ENCODE data around the gene UBXN7. TPM values are rescaled to one million over a fixed set of nuclear protein-coding genes. Genes with fewer than 3 reads are reported as not detected.

UBXN7 gene
- total RNA-seq, 2 donors from 2014 or later, result 28.8 to 45.4 TPM

DNA sequence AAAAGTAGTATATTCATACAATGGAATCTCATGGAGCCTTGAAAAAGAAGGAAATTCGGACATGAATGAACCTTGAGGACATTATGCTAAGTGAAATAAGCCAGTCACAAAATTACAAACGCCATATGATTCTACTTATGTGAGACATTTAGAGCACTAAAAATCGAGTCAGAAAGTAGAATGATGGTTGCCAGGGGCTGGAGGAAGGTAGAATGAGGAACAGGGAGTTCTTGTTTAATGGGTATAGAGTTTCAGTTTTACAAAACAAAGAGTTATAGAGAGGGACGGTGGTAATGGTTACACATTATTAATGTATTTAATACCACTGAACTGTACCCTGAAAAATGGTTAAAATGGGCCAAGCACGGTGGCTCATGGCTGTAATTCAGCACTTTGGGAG, 19.5 kb downstream of the UBXN7 start:
- intact Hi-C loops (cut with DNase I), result no loop called here
- TF ChIP-seq, protein P1, sequence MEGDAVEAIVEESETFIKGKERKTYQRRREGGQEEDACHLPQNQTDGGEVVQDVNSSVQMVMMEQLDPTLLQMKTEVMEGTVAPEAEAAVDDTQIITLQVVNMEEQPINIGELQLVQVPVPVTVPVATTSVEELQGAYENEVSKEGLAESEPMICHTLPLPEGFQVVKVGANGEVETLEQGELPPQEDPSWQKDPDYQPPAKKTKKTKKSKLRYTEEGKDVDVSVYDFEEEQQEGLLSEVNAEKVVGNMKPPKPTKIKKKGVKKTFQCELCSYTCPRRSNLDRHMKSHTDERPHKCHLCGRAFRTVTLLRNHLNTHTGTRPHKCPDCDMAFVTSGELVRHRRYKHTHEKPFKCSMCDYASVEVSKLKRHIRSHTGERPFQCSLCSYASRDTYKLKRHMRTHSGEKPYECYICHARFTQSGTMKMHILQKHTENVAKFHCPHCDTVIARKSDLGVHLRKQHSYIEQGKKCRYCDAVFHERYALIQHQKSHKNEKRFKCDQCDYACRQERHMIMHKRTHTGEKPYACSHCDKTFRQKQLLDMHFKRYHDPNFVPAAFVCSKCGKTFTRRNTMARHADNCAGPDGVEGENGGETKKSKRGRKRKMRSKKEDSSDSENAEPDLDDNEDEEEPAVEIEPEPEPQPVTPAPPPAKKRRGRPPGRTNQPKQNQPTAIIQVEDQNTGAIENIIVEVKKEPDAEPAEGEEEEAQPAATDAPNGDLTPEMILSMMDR (IDR thresholded peaks at IDR 0.05), result no peak
- DNase-seq, result no peak

DNA sequence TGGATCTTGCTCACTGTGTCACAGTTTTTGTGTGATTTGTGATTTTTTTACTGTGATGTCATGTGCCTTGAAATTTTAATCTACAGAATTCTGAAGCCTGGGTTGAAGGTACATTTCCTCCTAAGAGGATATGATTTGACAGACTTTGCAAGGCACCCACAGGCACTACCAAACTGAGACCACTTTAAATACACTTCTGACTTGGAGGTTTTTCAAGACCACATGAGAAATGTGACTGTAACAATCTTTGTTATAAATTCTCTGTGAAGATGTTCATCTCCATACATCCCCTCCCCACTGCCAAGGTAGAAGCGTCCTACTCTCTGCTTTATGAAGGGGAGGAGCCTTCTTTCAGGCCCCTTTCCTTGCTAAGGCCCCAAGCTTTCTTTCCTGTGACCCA, 22.8 kb downstream of the UBXN7 start:
- H3K9ac ChIP-seq (ENCODE audit: low read depth in 2 of 2, low read length in 2 of 2), result no peak overlapping the region
- H3K9me3 ChIP-seq, result no peaks in the 10 kb centered on the region
- DNase-seq, result no peak
- H3K4me3 ChIP-seq, result no peak overlapping the region
- intact Hi-C loops (cut with DNase I), result no loop called here
- no peaks in the 10 kb centered on the region for H3K36me3 ChIP-seq
- H3K27me3 ChIP-seq, result no peaks in the 10 kb centered on the region
- H3K4me1 ChIP-seq, result no peaks in the 10 kb centered on the region
- TF ChIP-seq, protein P1 (IDR thresholded peaks at IDR 0.05), result no peak
- no peak overlapping the region for H3K27ac ChIP-seq

More for the DNA sequence above, 19.5 kb downstream of the UBXN7 start:
- no peaks in the 10 kb centered on the region for H3K4me1 ChIP-seq
- no peak overlapping the region for H3K4me3 ChIP-seq
- H3K27ac ChIP-seq, result no peak overlapping the region
- no peaks in the 10 kb centered on the region for H3K36me3 ChIP-seq
- no peak overlapping the region for H3K9ac ChIP-seq (ENCODE audit: low read depth in 2 of 2, low read length in 2 of 2)
- no peaks in the 10 kb centered on the region for H3K27me3 ChIP-seq
- no peaks in the 10 kb centered on the region for H3K9me3 ChIP-seq

DNA sequence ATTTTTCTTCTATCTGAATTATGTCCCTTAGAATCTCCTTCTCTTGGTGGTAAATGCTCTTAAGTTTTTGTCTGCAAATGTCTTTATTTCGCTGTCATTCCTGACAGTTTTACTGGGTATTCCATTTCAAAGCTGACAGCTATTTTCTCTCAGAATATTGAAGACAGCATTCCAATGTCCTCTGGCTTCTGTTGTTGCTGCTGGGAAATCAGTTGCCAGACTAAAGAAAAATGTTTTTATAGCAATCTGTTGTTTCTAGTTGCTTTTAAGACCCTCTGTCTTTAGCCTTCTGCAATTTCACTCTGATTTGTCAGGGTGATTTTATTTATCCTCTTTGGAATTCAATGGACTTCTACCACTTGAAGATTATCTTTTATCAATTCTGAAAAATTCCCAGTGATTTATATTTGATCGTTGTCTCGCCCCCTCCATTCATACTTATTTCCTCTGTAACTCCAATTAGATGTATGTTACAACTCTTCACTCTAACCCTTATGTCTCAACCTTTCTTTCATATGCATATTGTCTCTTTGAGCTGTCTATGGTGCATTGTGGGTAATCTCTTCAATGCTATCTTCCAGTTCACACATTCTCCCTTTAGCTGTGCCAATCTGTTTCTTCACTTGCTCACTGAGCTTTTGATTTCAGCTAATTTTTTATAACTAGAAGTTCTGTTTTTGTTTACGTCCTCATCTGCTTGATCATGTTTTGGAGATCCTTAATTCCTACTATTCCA, 23.5 kb downstream of the UBXN7 start:
- Histone ChIP-seq H3K4me3 (no peak overlapping the region), H3K27ac (no peak overlapping the region), H3K27me3 (no peaks in the 10 kb centered on the region), H3K4me1 (no peaks in the 10 kb centered on the region), H3K36me3 (no peaks in the 10 kb centered on the region), H3K9me3 (no peaks in the 10 kb centered on the region), H3K9ac (ENCODE audit: low read depth in 2 of 2, low read length in 2 of 2) (no peak overlapping the region)
- DNase-seq, result no peak
- intact Hi-C loops (cut with DNase I), result no loop called here
- TF ChIP-seq, protein P1 (IDR thresholded peaks at IDR 0.05), result no peak

DNA sequence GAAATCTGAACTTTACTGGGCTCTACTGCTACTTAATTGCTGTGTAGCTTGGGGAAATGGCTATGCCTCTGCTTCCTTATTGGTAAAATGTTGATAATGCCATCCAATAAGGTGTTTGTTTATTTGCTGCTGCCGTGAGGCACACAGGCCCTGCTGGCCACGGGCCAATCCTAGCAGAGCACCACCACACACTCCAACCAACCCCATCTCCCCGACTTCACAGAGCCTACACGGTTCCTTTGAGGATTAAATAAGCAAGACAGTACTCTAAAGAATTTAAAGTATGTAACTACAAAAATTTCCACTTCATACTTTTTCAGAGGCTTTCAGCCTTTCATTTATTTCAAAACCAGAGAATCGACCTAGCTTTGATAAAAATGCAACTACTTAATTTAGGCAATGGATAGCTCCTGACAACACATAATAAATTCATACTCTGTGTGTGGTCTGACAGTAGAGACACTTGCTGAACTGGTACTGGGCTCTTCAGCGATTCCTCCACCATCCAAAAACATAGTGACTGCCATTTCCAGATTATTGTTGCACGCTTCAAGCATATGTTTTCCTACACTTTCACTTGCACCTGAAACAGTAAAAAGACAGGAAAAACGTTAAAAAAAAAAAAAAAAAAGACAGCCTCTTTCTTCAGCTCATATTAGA, 25.3 kb downstream of the UBXN7 start:
- Histone ChIP-seq H3K4me3 (no peak overlapping the region), H3K9me3 (no peaks in the 10 kb centered on the region), H3K4me1 (no peaks in the 10 kb centered on the region), H3K9ac (ENCODE audit: low read depth in 2 of 2, low read length in 2 of 2) (no peak overlapping the region), H3K27me3 (no peaks in the 10 kb centered on the region), H3K36me3 (no peaks in the 10 kb centered on the region), H3K27ac (no peak overlapping the region)
- DNase-seq, result no peak
- TF ChIP-seq, protein P1 (IDR thresholded peaks at IDR 0.05), result no peak
- intact Hi-C loops (cut with DNase I), result no loop called here

DNA sequence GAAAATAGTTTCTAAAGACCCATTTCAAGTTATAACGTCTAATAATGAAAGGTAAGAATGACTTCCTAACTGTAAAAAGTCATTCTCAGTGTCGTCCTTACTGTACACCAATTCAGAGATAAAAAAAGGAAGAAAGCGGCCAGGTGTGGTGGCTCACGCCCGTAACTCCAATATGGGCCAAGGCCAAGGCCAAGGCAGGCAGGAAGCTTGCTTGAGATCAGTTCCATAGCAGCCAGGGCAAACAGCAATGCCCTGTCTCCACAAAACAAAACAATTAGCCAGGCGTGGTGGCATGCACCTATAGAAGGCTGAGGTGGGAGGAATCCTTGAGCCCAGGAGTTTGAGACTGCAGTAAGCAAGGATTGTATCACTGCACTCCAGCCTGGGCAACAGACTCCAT, 31.9 kb downstream of the UBXN7 start:
- Histone ChIP-seq H3K27me3 (no peaks in the 10 kb centered on the region), H3K4me1 (no peaks in the 10 kb centered on the region), H3K36me3 (no peaks in the 10 kb centered on the region), H3K4me3 (no peak overlapping the region), H3K27ac (peak overlapping the region; percentile 1), H3K9me3 (no peaks in the 10 kb centered on the region), H3K9ac (ENCODE audit: low read depth in 2 of 2, low read length in 2 of 2) (no peak overlapping the region)
- peak; percentile 28 for DNase-seq
- TF ChIP-seq, protein P1 (IDR thresholded peaks at IDR 0.05), result no peak
- intact Hi-C loops (cut with DNase I), result no loop called here

Measured in colonic mucosa (tissue), 4 donors.